H4 (cell line): ENCODE results near the gene DCHS2. TPM values are rescaled to one million over a fixed set of nuclear protein-coding genes. Genes with fewer than 3 reads are reported as not detected.
A peak's percentile ranks its signal among the peaks of the same experiment; 100 is the strongest.

Source experiments
- DNase-seq: peaks from one replicate; pipeline ENCODE4 v3.0.0-alpha.2; 2015; ENCODE audit warnings: low spot score
- total RNA-seq: library from RNA; depleted of rRNA; stranded (reverse); fragments of >200 nt; shearing (Covaris generic); gene quantifications from 2 replicates; pipeline ENCODE4 v1.2.3, GENCODE V29; 2014

Gene DCHS2
- total RNA-seq, 1 experiment from 2014 or later, result 0.29 TPM

- DNase-seq, result no peak
These were observed 1.9 kb downstream of the DCHS2 start for GRCh38 chr4:154489558-154490233.

- no peak for DNase-seq
These were observed 4.5 kb downstream of the DCHS2 start for GRCh38 chr4:154487145-154487544.

GRCh38 chr4:154485127-154485773, 6.3 kb downstream of the DCHS2 start:
- no peak for DNase-seq

- no peak for DNase-seq
These were observed 13.1 kb downstream of the DCHS2 start for GRCh38 chr4:154478547-154478946.

GRCh38 chr4:154478128-154478527, 13.5 kb downstream of the DCHS2 start:
- no peak for DNase-seq

- DNase-seq, result no peak
These were observed 15.4 kb downstream of the DCHS2 start for GRCh38 chr4:154476232-154476631.

- no peak for DNase-seq
These were observed 15.8 kb downstream of the DCHS2 start for GRCh38 chr4:154475820-154476219.

- no peak for DNase-seq
These were observed 18.1 kb downstream of the DCHS2 start for GRCh38 chr4:154473497-154473896.

GRCh38 chr4:154472858-154473257, 18.7 kb downstream of the DCHS2 start:
- DNase-seq, result no peak

- DNase-seq, result peak; percentile 11
These were observed 19.9 kb downstream of the DCHS2 start for GRCh38 chr4:154471526-154472331.

GRCh38 chr4:154471032-154471431, 20.6 kb downstream of the DCHS2 start:
- no peak for DNase-seq

- DNase-seq, result no peak
These were observed 23.7 kb downstream of the DCHS2 start for GRCh38 chr4:154467886-154468285.

- DNase-seq, result no peak
These were observed 25.3 kb downstream of the DCHS2 start for GRCh38 chr4:154466336-154466735.

- peak; percentile 63 for DNase-seq
These were observed 26.5 kb downstream of the DCHS2 start for GRCh38 chr4:154465085-154465484.

- DNase-seq, result peak; percentile 19
These were observed 26.9 kb downstream of the DCHS2 start for GRCh38 chr4:154464654-154465053.

- no peak for DNase-seq
These were observed 29.4 kb downstream of the DCHS2 start for GRCh38 chr4:154462081-154462810.

GRCh38 chr4:154457471-154457870, 34.1 kb downstream of the DCHS2 start:
- no peak for DNase-seq

- no peak for DNase-seq
These were observed 34.7 kb downstream of the DCHS2 start for GRCh38 chr4:154456889-154457288.

- DNase-seq, result no peak
These were observed 35.4 kb downstream of the DCHS2 start for GRCh38 chr4:154456240-154456639.

- no peak for DNase-seq
These were observed 36.5 kb downstream of the DCHS2 start for GRCh38 chr4:154455111-154455510.

- no peak for DNase-seq
These were observed 36.9 kb downstream of the DCHS2 start for GRCh38 chr4:154454710-154455109.

- no peak for DNase-seq
These were observed 38.7 kb downstream of the DCHS2 start for GRCh38 chr4:154452798-154453346.
